Vagina (tissue), 2 donors: ENCODE data around the gene COX17.

Experiments used
- POLR2A ChIP-seq, 2 donors: fragments of 450-650 bp; IDR thresholded peaks; one replicate each; pipeline ENCODE4 v1.6.1; 2017; ENCODE audit warnings: antibody characterized with exemption in 2 of 2, mild to moderate bottlenecking in 2 of 2, moderate library complexity in 2 of 2
- POLR2AphosphoS5 ChIP-seq, 2 donors: sonication (generic); formaldehyde crosslinking; IDR thresholded peaks; one replicate each; pipeline ENCODE4 v1.9.0; 2017; ENCODE audit warnings: antibody characterized with exemption in 2 of 2, mild to moderate bottlenecking in 2 of 2, low read depth in 1 of 2; ENCODE audit not compliant: insufficient read depth in 1 of 2
- TF ChIP-seq, protein P1 (sequence below), 3 experiments: fragments of 450-650 bp in 2 of 3; fragments of 200-600 bp in 1 of 3; sonication (generic) in 1 of 3; IDR thresholded peaks; one replicate each; pipeline ENCODE4 v1.5.1; 2017 to 2019; ENCODE audit warnings: antibody characterized with exemption in 3 of 3, mild to moderate bottlenecking in 2 of 3, moderate library complexity in 2 of 3

DNA sequence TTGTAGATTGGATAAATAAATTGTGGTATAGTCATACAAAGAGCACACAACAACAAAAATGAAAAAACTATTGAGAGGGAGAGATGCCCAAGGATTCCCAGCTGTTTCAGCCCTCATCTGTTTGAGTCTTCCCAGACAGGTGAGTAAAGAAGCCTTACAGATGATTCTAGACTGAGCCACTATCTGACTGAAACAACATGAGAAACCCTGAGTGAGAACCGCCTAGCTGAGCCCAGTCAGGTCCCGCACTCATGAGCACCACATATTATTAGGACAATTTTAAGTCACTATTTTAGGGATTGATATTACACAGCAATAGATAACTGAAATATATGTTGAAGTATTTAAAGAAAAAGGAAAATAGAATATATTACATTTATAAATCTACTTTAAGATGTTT is 35.8 kb downstream of the COX17 start:
- TF ChIP-seq POLR2A (IDR thresholded peaks at IDR 0.05) (no peak), POLR2AphosphoS5 (IDR thresholded peaks at IDR 0.05; ENCODE audit: insufficient read depth in 1 of 2, low read depth in 1 of 2) (no peak)
- TF ChIP-seq, protein P1, sequence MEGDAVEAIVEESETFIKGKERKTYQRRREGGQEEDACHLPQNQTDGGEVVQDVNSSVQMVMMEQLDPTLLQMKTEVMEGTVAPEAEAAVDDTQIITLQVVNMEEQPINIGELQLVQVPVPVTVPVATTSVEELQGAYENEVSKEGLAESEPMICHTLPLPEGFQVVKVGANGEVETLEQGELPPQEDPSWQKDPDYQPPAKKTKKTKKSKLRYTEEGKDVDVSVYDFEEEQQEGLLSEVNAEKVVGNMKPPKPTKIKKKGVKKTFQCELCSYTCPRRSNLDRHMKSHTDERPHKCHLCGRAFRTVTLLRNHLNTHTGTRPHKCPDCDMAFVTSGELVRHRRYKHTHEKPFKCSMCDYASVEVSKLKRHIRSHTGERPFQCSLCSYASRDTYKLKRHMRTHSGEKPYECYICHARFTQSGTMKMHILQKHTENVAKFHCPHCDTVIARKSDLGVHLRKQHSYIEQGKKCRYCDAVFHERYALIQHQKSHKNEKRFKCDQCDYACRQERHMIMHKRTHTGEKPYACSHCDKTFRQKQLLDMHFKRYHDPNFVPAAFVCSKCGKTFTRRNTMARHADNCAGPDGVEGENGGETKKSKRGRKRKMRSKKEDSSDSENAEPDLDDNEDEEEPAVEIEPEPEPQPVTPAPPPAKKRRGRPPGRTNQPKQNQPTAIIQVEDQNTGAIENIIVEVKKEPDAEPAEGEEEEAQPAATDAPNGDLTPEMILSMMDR (IDR thresholded peaks at IDR 0.05), result no peak
